GM19035 (cell line): Measurements from ENCODE around the gene UROC1.

ENCODE experiments used
- ATAC-seq: cut with Tn5 transposase; IDR thresholded peaks from one replicate; pipeline ENCODE4 v1.9.1; 2021; ENCODE audit not compliant: unreplicated experiment

UROC1 gene

GRCh38 chr3:126531051-126531330, 13.4 kb upstream of the UROC1 start:
- ATAC-seq = no peak

- no peak for ATAC-seq
Observed at GRCh38 chr3:126530171-126531050, 12.8 kb upstream of the UROC1 start.

- ATAC-seq = no peak
Observed at GRCh38 chr3:126529585-126530170, 12.1 kb upstream of the UROC1 start.

- ATAC-seq = no peak
Observed at GRCh38 chr3:126528800-126529541, 11.4 kb upstream of the UROC1 start.

- no peak for ATAC-seq
Observed at GRCh38 chr3:126528419-126528799, 10.8 kb upstream of the UROC1 start.

GRCh38 chr3:126527455-126528211, 10.1 kb upstream of the UROC1 start:
- no peak for ATAC-seq

GRCh38 chr3:126527006-126527405, 9.4 kb upstream of the UROC1 start:
- no peak for ATAC-seq

GRCh38 chr3:126526668-126527005, 9.1 kb upstream of the UROC1 start:
- ATAC-seq = no peak

GRCh38 chr3:126525853-126526667, 8.5 kb upstream of the UROC1 start:
- no peak for ATAC-seq

GRCh38 chr3:126525091-126525852, 7.7 kb upstream of the UROC1 start:
- ATAC-seq = no peak

- no peak for ATAC-seq
Observed at GRCh38 chr3:126524429-126524988, 6.9 kb upstream of the UROC1 start.

- ATAC-seq = no peak
Observed at GRCh38 chr3:126523745-126524428, 6.3 kb upstream of the UROC1 start, which contains the start of gene CHST13. CHST13 (plus strand) TSS chr3:126524155; CDS start chr3:126524333, 178 bp downstream.

GRCh38 chr3:126522363-126522788, 4.8 kb upstream of the UROC1 start:
- ATAC-seq = no peak

GRCh38 chr3:126521122-126521891, 3.7 kb upstream of the UROC1 start:
- no peak for ATAC-seq

GRCh38 chr3:126519506-126520455, 2.2 kb upstream of the UROC1 start:
- no peak for ATAC-seq

- ATAC-seq = no peak
Observed at GRCh38 chr3:126518779-126519177, 1.2 kb upstream of the UROC1 start.
